Activated naive CD4-positive, alpha-beta T cell (primary cell): ENCODE data around the gene HMCN2.

Source experiments
- DNase-seq, 4 experiments: peaks; one replicate each; lab custom pipeline; 2025; lab: John Stamatoyannopoulos, UW

HMCN2 gene

DNA sequence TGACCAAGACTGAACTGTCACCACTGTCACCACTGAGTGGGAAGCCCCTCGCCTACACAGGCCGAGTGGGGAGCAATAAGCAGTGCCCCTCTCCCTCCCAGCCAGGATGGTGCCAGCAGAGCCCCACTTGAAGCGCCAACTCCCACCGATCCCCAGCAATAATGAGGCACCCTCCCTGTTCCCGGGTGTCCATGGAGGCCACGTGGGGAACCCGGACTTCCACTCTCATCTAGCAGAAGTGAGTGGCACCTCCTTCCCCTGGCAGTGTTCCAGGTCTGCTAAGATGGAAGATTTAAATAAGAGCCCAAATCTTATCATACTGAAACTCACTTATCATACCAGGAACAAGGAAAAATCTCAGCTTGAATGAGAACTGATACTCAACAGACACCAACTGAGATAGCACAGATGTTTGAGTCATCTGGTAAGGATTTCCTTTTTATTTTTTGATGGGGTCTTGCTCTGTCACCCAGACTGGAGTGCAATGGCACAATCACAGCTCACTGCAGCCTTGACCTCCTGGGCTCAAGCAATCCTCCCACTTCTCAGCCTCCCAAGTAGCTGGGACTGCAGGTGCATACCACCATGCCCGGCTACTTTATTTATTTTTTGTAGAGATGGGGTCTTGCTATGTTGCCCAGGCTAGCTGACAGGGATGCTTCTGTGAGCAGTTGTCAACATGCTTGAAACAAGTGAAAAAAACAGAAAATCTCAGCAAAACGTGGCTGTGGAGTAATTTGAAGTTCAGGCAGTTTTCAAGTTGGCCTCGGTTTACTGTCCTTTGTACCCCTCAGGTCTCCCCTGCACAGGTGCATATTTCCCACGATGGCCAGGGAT lies 149.6 kb downstream of the HMCN2 start:
- DNase-seq = no peak

DNA sequence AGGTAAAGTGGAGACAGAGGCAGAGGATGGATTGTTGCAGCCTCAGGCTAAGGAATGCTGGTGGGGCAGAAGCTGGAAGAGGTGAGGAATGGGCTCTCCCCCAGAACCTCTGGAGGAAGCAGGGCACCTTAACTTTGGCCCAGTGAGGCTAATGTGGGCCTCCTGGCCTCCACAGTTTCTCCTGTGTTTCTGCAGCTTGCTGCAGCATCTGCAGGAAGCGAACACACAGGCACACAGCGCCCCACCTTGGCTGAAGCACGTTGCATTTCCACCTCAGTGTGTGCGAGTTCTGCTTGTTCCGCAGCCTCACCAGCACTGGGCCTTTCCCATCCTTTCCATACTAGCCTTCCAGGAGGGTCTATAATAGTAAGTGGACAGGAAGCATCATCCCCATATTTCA lies 152.0 kb downstream of the HMCN2 start:
- no peak for DNase-seq

DNA sequence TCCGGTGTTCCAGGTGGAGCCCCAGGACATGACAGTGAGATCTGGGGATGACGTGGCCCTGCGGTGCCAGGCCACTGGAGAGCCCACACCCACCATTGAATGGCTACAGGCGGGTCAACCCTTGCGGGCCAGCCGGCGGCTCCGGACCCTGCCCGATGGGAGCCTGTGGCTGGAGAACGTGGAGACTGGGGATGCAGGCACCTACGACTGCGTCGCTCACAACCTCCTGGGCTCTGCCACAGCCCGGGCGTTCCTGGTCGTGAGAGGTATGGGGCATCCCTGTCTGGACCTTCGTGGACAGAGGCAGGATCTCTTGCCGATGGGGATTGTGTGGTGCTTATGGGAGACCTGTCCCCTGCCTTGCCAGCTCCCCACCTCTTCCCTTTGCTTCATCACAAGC lies 153.2 kb downstream of the HMCN2 start:
- no peak for DNase-seq

GRCh38 chr9:130419521-130420035 lies 154.0 kb downstream of the HMCN2 start:
- no peak for DNase-seq

DNA sequence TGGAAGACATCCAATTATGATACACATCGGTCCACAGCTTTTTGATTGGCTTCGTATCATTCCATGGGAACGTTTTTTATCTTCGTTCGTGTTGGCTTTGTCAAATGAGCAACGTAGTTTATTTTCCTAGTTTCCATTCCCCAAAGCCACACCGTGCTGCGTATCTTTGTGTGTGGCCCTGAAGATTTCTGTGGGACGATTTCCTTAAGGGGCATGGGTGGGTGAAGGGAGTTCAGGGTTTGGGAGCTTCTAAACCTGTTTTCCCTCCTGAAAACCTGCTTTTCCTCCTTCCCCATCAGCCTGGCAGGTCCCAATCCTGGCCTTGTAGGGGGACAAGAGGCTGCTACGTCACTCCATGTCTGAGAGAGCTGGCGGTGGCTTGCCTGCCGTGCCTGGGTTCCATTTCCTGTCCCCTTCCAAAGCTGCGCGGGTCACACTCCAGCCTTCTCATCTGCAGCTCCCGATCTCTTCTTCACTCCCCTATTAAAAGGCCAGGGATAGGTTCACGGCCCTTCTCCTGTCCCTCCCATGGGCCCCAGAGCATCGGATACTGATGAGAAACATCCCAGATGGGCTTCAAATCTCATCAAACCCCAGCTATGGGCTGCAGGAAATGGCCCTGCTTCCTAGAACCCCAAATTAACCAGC lies 155.7 kb downstream of the HMCN2 start:
- no peak for DNase-seq

- no peak for DNase-seq
These were observed 156.3 kb downstream of the HMCN2 start for GRCh38 chr9:130421802-130422276.

- DNase-seq = no peak
These were observed 157.0 kb downstream of the HMCN2 start for GRCh38 chr9:130422546-130422945.

- no peak for DNase-seq
These were observed 157.7 kb downstream of the HMCN2 start for GRCh38 chr9:130423272-130423671.

- DNase-seq = no peak
These were observed 159.3 kb downstream of the HMCN2 start for GRCh38 chr9:130424595-130425454.

GRCh38 chr9:130425741-130426466 lies 160.3 kb downstream of the HMCN2 start:
- no peak for DNase-seq

GRCh38 chr9:130426467-130426773 lies 160.9 kb downstream of the HMCN2 start:
- DNase-seq = no peak

DNA sequence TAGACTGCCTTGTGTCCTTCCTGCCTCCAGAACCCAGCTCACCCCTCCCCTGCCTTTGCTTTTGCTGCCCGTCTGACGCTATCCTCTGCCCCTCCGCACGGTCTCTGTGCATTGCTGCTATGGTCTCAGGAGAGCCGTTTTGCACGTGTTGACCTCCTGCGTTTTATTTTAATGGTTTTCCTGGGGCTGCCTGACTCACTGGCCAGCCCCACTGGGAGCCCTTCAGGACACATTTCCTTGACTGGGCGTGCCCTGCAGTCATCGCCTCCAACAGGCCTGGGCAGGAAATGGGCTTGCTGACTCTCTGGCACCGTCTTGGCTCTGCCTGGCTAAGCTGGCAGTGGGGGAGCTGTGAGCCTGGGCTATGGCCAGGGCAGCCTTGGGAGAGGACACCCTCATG lies 161.3 kb downstream of the HMCN2 start:
- no peak for DNase-seq

- DNase-seq = no peak
These were observed 161.8 kb downstream of the HMCN2 start for GRCh38 chr9:130427326-130427725.

DNA sequence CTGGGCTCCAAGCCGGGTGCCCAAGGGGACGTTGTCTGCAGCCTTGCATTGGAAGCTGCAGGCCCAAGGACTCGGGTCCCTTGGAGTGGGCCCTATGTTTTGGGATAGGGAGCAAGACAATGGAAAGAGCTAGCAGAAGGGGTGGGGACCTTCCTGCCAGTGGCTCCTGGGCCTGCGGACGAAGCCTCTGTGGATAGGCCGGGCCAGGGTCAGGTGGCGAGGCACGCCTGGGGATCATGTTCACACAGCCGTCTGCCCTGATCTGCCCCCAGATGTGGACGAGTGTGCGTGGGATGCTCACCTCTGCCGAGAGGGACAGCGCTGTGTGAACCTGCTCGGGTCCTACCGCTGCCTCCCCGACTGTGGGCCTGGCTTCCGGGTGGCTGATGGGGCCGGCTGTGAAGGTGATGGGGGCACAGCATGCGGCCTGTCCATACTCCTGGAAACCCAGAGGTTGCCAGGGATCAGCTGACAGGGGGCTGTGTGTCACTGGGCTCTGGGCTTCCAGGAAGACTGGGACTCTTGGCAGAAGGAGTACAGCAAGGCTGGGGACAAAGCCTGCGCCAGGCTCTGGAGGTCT lies 162.6 kb downstream of the HMCN2 start:
- DNase-seq = no peak

- no peak for DNase-seq
These were observed 163.8 kb downstream of the HMCN2 start for GRCh38 chr9:130429381-130429780.

DNA sequence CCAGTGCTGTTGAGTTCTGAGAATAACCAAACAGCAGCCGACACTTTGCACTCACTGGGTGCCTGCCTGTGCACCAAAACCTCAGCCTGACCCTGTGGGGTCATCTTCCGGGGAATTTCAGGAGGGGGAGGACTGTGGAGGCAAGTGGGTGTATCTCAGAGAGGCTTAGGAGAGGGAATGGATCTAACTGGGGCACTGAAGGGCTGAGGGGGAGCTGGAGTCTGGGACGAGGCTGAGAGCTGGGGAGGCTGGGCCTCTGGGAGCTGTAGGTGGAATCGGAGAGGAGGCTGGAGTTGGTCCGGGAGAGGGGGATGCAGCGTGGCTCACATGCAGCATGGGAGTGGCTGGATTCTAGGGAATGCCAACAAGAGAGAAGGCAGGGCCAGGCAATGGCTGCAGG lies 164.3 kb downstream of the HMCN2 start:
- DNase-seq = no peak

DNA sequence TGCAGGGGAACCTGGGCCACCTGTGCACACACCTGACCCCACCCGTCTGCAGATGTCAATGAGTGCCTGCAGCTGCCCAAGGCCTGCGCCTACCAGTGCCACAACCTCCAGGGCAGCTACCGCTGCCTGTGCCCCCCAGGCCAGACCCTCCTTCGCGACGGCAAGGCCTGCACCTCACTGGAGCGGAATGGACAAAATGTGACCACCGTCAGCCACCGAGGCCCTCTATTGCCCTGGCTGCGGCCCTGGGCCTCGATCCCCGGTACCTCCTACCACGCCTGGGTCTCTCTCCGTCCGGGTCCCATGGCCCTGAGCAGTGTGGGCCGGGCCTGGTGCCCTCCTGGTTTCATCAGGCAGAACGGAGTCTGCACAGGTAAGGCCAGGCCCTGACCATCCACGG lies 164.7 kb downstream of the HMCN2 start:
- no peak for DNase-seq

- DNase-seq = no peak
These were observed 165.4 kb downstream of the HMCN2 start for GRCh38 chr9:130430734-130431535.

DNA sequence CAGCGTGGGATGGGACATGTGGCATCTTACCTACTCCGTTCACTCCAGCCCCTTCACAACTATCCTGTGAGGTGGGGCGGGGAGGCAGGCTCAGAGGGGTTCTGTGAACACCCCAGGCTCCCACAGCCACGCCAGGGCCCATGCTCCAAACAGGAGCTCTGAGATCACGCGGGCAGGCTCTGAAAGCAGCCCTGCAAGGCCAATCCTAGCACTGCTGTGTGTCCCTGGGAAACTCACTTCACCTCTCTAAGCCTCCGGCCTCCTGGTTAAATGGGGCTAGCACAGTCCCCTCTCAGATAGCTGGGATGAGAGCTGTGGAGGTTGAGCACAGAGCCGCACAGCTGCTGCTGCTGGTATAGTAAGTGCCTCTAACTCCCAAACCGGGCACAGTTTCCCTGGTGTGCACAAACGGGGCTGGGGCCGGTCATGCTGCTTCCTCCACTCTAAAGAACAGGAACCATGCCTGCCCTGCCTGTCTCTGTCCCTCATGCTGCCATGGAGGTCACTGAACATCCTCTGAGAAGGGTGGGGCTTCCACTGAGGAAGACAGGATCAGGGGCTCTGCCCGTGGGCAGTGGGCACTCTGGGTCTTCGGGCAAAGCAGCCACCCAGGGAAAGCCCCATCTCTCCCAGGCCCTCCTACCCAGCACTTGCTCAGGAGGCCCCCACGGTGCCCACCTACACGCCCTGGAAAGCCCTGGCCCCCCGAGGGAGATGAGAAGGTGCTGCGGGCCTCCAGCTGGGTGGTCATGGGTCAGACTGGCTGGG lies 166.2 kb downstream of the HMCN2 start:
- DNase-seq = no peak

GRCh38 chr9:130432362-130432761 lies 166.8 kb downstream of the HMCN2 start:
- DNase-seq = no peak
